GM19023 (cell line): ENCODE results near the gene NBPF1.
"Not testable (repeated sequence)": the region's sequence is repeated elsewhere in the genome, so short reads cannot be mapped to it uniquely, and the experiment has no call there.

Source experiments
- ATAC-seq: cut with Tn5 transposase; IDR thresholded peaks from one replicate; pipeline ENCODE4 v1.9.1; 2021; ENCODE audit warnings: mild to moderate bottlenecking, moderate library complexity; ENCODE audit not compliant: unreplicated experiment

Gene NBPF1

GRCh38 chr1:16557034-16557433, 56.3 kb downstream of the NBPF1 start:
- not testable (repeated sequence) for ATAC-seq

DNA sequence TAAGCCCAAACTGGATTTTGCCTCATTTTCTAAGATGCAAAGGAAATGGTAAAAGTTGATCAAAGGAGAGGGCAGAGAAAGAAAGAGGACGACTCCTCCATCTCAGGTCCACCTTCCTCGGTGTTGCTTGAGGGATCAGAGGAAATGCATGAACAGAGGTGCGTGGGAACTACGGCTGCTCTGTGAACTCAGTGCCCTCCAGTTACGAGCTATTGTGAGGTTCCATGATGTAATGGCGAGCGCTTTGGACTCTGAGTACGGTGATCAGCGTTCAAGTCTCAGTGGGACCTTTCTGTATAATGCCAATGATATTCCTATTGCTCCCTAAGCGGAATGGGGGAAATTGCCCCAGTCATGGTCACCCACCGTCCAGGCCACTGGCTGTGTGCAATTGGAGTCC, 60.1 kb downstream of the NBPF1 start:
- ATAC-seq = not testable (repeated sequence)

- ATAC-seq = not testable (repeated sequence)
These were observed 63.0 kb downstream of the NBPF1 start for GRCh38 chr1:16550212-16550918.

GRCh38 chr1:16549545-16549944, 63.8 kb downstream of the NBPF1 start:
- ATAC-seq = not testable (repeated sequence)

DNA sequence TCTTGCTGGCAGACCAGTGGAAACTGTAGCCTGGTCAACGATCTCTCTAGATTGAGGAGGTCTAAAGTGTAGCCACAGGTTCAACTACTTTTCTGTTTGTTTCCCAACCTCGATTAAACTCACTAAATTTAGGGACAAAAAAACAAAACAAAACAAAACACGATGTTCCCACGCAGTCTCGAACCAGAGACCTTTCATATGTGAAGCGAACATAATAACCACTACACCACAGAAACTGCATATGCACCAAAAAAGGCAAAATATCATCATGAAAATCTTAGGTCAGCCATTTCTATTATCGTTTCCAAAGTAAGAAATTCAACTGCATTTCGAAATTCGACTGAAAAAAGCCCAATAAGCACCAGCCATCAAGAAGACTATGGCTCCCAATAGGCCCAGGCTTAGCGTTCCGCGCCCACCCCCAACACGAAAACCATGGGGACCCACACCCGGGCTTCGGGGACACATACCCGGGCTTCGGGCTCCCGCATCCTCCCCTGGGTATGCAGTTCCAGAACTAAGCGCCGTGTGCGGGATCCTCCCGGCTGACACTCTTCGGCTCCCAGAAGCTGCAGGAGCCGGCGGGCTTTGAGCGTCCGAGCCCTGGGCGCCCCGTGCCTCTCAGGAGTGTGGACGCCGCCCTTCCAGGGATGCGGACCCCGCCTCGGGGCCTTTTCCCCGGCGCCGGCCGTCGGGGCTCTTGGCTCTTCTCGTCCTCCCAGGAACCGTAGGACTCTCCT, 65.7 kb downstream of the NBPF1 start:
- not testable (repeated sequence) for ATAC-seq

- not testable (repeated sequence) for ATAC-seq
These were observed 67.7 kb downstream of the NBPF1 start for GRCh38 chr1:16545682-16546095.

DNA sequence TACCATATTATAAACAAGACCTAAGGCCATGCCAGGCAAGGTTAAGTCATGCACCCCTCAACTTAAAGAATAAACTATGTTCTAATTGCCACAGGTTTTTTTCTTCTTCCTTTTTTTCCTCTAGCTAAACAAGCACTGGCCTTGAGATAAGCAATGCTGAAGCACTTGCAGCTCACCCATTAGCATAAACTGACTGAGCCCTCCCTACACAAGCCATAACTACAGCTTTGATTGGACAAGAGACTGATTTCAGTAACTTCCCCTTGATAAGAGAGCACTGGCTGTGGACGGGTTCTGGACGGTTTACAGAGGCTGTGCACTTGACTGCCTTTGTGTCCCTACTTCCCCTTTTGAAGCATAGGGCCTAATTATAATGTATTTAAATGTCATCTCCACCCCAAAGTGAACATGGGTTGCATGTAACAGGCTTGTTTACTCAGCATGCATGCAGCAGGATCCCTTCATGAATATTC, 72.9 kb downstream of the NBPF1 start:
- not testable (repeated sequence) for ATAC-seq

- not testable (repeated sequence) for ATAC-seq
These were observed 75.8 kb downstream of the NBPF1 start for GRCh38 chr1:16537528-16537927.

DNA sequence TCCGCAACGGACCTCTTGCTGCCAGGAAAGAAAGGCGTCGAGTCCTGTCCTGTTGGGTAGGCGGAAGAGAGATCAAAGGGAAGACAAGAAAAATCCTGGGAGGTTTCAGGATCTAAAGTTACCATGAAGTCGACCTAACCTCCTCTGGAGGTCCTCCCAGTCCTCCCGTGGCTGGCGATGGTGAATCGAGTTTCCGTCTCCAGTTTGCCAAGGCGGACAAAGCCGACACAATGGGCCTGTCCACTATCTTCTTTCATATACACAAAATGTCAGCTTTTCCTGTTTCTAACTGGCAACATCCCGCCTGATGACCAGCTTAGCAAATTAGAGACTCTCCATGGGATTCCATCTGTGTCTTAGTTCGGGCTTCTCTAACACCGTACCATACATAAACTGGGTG, 76.6 kb downstream of the NBPF1 start:
- not testable (repeated sequence) for ATAC-seq

DNA sequence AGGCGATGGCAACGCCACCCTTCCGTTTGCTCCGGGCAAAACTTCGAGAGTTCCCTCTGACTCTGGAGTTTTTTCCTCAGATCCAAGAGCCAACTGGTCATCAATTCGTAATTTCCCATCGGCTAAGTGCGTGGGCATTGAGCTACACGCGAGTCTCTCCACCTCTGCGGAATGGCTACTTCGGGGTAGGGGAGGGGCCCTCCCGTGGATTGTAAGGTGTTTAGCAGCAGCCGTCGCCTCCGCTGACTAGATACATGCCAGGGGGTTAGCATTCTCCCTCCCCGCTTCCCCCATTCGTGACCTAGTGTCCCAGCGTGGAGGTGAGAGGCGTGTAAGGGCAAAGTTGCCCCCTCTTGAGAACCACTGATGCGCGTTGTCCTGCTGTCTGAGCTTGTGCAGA, 77.5 kb downstream of the NBPF1 start:
- not testable (repeated sequence) for ATAC-seq

DNA sequence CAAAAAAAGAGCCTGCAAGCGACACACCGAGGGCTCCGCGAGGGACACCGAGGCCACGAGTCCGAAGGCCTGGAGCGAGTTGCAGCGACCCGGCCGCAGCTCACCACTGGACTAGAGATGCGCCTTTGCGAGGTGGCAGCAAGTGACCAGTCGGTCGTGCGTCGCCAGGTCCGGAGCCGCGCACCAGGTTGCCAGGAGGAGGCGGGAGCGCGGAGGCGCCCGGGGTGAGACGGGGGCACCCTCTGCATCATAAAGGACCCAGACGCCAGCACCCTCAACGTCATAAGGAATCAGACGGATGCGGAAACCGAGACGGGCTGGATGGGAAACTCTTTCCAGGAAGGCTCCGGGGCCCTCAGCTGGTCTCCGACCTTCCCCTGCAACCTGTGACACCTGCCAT, 77.9 kb downstream of the NBPF1 start:
- ATAC-seq = not testable (repeated sequence)

DNA sequence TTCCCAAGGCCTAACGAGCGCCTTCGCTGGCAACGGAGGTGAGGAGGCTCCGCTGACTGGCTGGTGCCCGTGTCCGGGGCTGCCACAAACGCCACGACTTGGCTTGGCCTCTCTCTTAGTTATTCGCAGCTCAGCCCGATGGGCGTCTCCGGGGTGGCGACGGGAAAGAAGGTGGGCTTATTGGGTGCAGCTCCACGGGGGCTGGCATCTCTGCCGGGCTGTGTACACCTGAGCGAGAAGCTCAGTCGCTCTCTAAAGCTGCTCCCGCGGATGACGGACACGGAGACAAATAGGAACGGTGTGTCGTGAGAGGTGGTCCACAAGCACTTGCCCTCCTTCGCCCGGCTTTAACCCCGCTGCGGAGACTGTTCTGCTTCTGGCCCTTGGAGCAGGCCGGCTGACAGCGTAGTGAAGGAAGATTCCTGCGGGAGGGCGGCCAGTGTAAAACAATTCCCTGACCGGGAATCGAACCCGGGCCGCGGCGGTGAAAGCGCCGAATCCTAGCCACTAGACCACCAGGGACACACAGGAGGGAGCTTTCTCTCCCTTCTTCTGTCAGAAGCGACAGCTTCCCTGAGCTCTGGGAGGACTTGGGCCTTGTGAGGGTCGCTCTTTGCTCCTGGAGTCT, 78.4 kb downstream of the NBPF1 start:
- not testable (repeated sequence) for ATAC-seq

DNA sequence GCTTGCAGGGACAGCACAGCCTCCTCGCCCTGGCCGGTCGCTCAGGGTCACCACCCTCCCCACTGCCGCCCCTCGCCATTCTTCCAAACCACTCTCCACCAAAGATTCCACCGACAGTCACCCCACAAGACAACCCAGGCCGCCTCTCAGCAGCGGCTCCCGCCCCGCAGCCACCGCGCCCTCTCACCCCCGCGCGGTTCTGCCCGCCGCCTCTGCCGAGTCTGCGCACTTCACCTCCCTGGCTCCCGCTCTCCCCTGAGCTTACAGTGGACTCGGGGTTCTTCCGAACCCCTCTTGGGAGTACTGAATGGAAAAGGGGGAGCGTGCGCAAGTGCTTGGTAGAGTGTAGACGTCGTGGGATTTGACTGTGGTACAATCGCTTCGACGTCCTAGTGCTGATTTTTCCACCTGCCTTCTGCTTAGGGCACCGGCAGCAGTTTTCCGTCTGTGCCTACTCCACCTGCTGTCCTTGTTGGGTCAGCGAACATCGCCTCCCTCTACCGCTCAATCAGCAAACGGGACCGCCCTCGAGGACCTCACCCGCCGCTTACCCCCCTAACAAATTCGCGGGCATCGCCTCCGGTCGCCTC, 79.0 kb downstream of the NBPF1 start:
- ATAC-seq = not testable (repeated sequence)

DNA sequence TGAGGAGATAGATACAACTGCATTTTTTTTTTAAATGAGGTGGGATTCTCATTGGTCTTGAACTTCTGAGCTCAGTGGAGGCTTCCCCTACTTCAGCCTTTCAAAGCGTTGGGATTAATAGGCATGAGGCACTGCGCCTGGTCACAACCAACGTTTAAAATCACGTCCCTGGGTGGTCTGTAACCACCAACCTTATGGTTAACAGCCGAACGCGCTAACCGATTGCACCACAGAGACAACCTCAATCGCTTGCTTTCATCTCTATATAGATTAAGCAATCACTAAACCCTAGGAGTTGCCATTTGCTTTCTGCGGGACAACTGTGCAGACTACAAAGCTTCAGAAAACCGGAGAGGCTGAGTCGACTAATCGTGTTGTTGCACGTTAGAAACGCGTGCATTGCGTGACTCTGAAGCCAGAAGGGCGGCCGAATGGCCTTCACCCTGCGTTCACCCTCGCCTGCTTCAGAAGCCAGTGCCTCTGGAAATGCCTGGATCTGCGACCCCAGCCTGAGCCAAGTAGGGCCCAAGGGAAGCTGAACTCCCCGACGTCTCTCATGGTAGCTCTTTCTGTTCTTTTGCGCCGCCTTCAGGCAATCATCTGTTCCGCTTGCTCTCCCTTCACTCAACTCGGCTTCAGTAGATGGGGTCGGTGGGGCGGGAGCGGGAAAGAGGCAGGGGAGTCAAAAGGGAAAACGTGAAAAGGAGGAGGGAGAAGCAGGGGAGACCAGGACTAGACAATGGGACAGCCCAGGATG, 81.0 kb downstream of the NBPF1 start:
- ATAC-seq = not testable (repeated sequence)

GRCh38 chr1:16528338-16528737, 85.0 kb downstream of the NBPF1 start:
- not testable (repeated sequence) for ATAC-seq

DNA sequence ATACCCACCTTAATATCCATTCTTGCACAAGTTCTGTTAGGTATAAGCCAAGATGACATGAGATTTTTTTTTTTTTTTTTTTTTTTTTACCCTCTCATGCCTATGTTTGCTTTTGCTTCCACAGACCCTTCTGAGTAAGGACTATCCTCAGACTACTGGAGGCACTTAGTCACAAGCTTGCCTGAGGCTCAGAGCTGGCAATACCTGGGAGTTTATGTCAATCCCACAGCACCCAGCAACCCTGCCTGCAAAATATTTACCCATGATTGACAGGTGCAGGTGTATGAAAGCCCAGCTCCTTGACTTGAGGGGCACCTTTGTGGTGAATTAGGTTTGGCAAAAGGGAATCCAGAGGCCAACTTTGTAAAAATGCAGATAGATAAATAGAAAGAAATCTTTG, 87.6 kb downstream of the NBPF1 start:
- not testable (repeated sequence) for ATAC-seq

- ATAC-seq = not testable (repeated sequence)
These were observed 91.7 kb downstream of the NBPF1 start for GRCh38 chr1:16521679-16522078.

DNA sequence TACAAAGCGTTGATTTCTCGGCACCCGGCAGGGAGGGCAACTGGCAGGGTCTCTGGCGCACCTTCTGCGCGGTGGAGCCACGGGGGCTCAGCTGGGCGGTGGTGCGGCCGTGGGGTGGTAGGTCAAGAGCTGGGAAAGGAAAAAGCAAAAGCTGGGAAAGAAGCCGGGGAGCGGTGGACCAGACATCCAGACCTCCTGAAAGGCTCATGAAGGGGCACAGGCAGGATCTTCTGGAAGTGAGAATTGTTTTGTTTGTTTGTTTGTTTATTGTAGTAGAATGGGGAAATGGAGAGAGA, 92.1 kb downstream of the NBPF1 start:
- no peak for ATAC-seq

DNA sequence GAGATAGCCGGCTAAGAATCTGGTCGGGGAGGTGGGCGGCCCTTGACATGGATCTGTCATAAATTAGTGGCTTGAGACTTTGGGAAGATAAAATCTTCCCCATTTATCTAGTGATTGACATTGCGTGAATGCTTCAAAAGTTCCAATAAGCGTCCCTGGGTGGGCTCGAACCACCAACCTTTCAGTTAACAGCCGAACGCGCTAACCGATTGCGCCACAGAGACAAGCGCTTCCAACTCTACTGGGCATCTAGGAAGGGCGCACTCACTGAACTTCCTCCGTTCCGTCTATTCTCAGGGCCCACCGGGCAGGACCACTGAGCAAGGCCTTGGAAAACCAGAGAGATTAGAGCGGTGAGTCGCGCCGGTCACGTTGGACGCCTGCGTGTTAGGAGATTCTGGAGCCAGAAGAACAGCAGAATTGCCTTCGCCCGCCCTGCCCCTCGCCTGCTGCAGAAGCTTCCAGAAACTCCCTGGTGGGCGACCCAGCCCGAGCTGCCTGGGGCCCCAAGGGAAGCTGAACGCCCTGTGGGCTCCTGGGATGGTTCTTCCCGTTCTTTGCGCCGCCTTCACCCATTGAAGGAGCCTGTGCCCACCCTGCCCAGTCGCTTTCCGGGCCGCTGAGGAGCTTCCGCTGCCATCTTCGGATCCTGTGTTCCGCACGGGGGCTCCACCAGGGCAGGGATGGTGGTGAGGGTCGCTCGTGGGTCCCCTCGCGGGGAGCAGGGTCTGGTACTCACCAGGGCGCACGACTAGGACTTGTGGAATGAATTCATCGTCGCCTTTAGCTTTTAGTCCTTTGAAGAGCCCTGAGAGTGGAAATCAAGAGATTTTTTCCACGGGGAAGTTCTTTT, 92.7 kb downstream of the NBPF1 start:
- not testable (repeated sequence) for ATAC-seq
